Measurements from ENCODE around the gene SLCO3A1.
"Not testable (repeated sequence)": the region's sequence is repeated elsewhere in the genome, so short reads cannot be mapped to it uniquely, and the experiment has no call there.

SLCO3A1 gene

GRCh38 chr15:91940496-91941381 lies 87.2 kb downstream of the SLCO3A1 start:
- no peak for DNase-seq (ENCODE audit: low spot score)

- no peak for DNase-seq (ENCODE audit: low spot score)
Measured at GRCh38 chr15:91941871-91942658, 88.6 kb downstream of the SLCO3A1 start.

GRCh38 chr15:91942720-91943394 lies 89.3 kb downstream of the SLCO3A1 start:
- peak; percentile 32 for DNase-seq (ENCODE audit: low spot score)

GRCh38 chr15:91944331-91944730 lies 90.8 kb downstream of the SLCO3A1 start:
- no peak for DNase-seq (ENCODE audit: low spot score)

- no peak for DNase-seq (ENCODE audit: low spot score)
Measured at GRCh38 chr15:91945385-91945784, 91.9 kb downstream of the SLCO3A1 start.

GRCh38 chr15:91946075-91946474 lies 92.6 kb downstream of the SLCO3A1 start:
- no peak for DNase-seq (ENCODE audit: low spot score)

- no peak for DNase-seq (ENCODE audit: low spot score)
Measured at GRCh38 chr15:91946581-91947292, 93.2 kb downstream of the SLCO3A1 start.

GRCh38 chr15:91947293-91947679 lies 93.8 kb downstream of the SLCO3A1 start:
- DNase-seq (ENCODE audit: low spot score): no peak

- DNase-seq (ENCODE audit: low spot score): no peak
Measured at GRCh38 chr15:91947683-91948608, 94.4 kb downstream of the SLCO3A1 start.

GRCh38 chr15:91949361-91949760 lies 95.9 kb downstream of the SLCO3A1 start:
- DNase-seq (ENCODE audit: low spot score): no peak

- no peak for DNase-seq (ENCODE audit: low spot score)
Measured at GRCh38 chr15:91950054-91950453, 96.5 kb downstream of the SLCO3A1 start.

GRCh38 chr15:91950631-91951329 lies 97.3 kb downstream of the SLCO3A1 start:
- no peak for DNase-seq (ENCODE audit: low spot score)

GRCh38 chr15:91952216-91952615 lies 98.7 kb downstream of the SLCO3A1 start:
- DNase-seq (ENCODE audit: low spot score): no peak

- no peak for DNase-seq (ENCODE audit: low spot score)
Measured at GRCh38 chr15:91953432-91953831, 99.9 kb downstream of the SLCO3A1 start.

GRCh38 chr15:91954292-91954691 lies 100.8 kb downstream of the SLCO3A1 start:
- DNase-seq (ENCODE audit: low spot score): no peak

GRCh38 chr15:91956026-91956723 lies 102.7 kb downstream of the SLCO3A1 start:
- no peak for DNase-seq (ENCODE audit: low spot score)

- DNase-seq (ENCODE audit: low spot score): no peak
Measured at GRCh38 chr15:91961357-91961756, 107.8 kb downstream of the SLCO3A1 start.

- not testable (repeated sequence) for DNase-seq (ENCODE audit: low spot score)
Measured at GRCh38 chr15:91963747-91964146, 110.2 kb downstream of the SLCO3A1 start.

- no peak for DNase-seq (ENCODE audit: low spot score)
Measured at GRCh38 chr15:91965501-91966193, 112.1 kb downstream of the SLCO3A1 start.

Data from HuH-7 (cell line).